Activated T-cell treated with anti-CD3 and anti-CD28 coated beads for 4 hours (primary cell): ENCODE measurements around the gene PPM1L.
"Not testable (repeated sequence)": the region's sequence is repeated elsewhere in the genome, so short reads cannot be mapped to it uniquely, and the experiment has no call there.

Experiments used
- DNase-seq: peaks from one replicate; pipeline ENCODE4 v3.0.0-alpha.2; 2020

PPM1L gene

DNA sequence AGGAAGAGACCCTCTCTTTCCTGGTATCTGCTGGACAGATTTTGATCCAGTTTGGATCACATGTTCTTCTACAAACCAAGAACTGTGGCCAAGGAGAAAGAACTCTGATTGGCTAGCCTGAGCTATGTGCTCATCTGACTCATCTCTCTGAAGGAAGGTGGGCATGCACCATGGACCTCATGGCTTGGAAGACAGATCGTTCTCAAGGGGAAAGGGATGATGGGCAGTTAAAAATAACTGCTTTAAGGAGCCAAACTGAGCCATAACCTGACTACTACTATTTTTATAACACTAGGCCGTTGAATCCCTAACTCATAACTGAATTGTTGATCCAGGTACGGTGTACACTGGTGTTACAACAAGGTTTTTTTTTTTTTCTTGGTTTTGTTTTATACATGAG is 236.7 kb downstream of the PPM1L start:
- DNase-seq, result no peak

DNA sequence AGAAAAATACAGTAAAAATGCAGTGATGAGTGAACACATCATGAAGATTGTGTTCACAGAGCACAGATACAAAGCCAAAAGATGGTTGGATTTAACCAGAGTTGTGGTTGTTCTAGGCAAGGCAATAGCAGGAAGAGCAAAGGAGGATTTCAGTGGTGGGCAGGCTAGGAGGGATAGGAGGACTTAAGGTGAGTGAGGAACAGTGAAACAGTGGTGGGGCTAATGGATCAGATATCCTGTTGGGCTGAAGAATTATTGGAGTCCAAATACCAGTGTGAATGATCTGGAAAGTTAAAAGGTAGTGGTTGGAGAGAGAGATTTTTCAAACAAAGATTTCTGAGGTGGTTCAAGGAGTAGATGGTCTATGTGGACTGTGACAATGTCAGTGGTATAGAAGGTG is 240.8 kb downstream of the PPM1L start:
- DNase-seq, result no peak

DNA sequence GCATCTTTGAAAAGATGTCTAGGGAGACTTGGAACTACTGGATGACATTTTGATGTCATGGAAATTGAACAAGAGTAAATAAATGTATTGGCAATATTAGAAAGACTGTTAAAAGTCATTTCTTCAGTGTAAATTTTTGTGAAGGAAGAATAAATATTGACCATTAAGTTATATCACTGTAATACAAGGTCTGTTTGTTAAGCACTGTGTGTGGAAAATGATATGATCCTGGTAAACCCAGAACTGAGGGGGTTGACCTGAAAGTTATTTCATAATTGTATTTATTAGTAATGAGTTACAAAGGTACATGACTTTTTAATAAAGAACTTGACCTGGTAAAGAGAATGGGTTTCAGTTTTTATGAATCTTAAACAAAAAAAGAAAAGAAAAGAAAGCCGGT is 242.6 kb downstream of the PPM1L start:
- DNase-seq, result no peak

DNA sequence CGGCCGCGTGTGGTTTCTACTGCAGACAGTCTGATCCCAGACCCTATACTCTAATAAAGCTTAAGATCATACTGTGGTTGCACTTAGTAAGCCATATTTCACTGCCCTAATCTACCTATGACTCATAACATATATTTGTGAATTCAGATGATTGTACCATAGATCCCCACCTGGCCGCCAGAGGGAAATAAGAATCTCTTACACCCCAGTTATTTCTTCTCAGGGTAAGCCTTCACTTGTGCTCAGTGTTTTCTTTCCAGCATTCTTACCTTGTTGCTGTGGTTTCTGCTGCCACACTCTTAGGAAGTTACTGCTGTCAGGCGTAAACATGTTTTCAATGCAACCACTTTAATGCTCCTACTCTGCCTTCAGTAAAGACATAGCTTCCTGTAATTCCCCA is 243.2 kb downstream of the PPM1L start:
- no peak for DNase-seq

DNA sequence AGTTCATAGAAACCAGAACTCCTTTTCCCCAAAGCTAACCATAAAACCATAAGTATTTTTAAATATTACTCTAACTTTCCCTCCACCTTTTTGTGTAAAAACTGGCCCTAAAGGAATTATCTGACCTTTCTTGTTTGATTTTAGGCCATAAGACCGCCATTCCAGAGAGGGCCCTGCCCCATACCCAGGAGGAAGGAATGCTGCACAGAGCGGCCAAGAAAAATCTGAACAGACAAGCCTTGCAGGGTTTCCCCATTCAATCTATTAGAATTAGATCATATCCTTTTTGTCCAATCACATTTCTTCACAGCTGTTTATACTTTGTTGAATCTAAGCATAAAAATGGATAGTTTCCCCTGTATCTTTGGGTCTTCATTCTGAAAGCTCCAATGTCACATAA is 252.1 kb downstream of the PPM1L start:
- DNase-seq, result no peak

DNA sequence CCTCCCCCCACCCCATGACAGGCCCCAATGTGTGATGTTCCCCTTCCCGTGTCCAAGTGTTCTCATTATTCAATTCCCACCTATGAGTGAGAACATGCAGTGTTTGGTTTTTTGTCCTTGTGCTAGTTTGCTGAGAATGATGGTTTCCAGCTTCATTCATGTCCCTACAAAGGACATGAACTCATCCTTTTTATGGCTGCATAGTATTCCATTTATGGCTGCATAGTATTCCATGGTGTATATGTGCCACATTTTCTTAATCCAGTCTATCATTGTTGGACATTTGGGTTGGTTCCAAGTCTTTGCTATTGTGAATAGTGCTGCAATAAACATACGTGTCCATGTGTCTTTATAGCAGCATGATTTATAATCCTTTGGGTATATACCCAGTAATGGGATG is 254.1 kb downstream of the PPM1L start:
- DNase-seq, result not testable (repeated sequence)

DNA sequence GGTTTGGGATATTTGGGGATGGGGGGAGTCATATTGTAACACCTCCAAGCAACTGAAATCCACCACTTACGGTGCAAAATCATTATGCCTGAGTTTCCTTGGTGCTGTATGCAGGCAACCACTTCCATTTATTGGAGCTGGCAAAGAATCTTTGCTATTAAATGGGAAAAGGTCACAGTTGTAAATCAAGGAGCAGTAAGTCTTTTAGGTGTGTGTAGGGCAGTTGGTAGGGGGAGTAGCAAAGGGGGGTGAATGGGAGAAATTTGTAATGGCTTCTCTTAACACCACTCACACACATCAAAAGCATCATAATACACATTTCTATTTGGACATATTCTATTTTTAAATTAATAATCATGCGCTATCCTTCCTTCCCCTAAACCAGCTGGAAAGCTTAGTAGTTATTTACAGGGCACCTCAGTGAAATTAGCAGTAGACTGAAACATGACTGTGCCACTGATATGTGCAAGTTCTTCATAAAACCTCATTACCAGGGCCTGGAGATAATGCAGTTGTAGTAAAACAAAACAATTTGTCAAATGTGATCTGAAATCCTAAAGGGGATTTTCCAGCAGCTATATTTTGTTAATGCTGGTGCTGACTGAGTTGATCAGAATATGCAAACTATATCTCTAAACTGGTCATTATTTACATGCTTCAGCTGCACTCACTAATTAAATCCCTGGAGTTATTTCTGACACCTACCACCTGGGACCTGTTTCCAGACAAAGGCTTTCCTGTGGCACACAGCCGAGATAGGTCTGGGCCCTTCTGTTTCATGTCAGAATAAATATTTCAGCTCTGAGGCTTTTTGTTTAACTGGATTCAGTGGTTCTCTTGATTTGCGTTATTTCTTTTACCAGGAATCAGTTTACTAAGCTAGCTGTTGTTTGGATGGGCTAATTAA is 259.1 kb downstream of the PPM1L start:
- no peak for DNase-seq

DNA sequence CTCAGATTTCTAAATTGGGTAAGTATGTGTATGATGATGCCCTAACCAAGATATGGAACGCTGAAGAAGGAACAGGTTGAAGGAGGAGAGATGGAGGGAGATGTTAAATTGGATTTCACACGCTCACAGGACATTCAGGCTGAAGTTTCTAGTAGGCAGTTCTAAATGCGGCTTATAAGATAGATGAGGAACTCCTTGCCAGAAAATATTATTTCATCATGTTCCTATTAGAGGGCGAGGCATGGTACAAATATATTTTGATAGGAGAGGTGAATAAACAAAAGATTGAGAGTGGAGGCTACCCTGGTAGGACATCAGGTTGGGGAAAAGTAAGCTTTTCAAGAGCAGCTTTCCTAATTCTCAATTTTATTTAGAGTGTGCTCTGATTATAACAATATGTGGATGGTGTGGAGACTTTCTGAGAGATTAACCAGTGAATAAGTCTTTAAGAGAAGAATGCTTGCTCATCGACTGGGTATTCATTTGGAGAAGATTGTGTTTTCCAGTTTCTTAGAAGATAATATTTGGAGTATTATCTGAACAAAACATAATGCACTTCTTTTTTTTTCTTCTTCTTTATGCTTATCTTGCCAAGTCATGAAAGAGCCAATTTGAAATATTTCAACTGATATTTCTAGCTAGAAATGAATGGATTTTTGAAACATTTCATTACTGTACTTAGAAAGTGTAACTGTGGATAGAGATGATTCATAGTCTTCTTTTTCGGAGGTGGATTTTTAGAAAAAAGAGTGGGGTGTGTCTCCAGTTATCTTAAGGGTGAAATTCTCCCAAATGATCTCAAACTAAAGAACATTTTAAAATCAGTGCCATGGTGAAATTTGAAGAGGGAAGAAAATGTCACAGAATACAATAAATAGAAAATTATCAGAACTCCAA is 260.6 kb downstream of the PPM1L start:
- no peak for DNase-seq

DNA sequence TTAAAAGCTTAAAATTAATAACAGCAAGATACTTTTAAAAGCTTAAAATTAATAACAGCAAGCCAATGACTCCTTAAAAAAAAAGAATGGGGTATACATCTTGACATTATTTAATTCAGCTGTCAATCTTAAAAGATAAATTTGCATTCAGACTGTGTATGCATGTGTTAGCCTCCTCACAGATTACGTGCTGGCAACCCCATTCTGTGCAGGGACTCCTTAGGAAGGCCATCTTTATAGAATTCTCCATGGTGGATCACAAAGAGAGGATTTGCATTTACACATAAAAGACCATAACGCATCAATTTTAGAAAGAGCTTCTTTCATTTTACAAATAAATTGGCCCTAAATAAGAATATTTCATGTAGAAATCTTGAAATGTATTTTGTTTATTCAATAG is 261.9 kb downstream of the PPM1L start:
- DNase-seq, result no peak

DNA sequence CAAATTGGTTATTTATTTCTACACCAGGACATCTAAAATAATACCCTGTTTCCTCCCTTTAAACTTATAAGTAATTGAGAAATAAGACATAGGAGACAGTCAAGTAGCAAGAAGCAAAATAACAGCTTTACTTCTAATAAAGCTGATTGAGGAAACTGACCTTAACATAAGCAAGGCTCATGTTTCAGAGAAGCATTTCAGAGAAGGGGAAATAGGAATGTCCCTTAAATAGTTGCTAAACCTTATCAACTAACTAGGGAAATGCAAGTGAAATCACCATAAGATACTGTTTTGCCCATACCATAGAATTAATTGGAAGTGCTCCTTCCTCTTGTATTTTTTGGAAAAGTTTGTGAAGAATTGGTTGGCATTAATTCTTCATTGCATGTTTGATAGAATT is 264.2 kb downstream of the PPM1L start:
- no peak for DNase-seq

DNA sequence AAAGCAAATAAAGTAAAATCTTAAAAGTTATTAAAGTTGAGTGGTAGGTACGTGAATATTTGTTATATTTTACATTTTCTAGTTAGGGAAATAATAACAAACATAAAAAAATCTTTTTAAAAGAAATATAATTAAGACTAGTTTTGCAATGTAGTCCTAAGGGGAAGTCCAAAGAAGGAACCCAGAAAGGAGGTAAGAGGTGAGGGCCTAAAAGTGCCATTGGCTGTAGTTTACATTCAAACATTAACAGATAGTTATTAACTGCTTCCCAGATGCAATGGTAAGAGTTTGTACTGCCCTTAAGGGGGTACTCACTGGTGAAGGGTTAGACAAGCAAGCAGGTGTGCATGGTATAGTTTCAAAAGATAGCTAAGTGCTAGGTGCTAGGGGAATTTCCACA is 269.9 kb downstream of the PPM1L start:
- DNase-seq, result no peak

DNA sequence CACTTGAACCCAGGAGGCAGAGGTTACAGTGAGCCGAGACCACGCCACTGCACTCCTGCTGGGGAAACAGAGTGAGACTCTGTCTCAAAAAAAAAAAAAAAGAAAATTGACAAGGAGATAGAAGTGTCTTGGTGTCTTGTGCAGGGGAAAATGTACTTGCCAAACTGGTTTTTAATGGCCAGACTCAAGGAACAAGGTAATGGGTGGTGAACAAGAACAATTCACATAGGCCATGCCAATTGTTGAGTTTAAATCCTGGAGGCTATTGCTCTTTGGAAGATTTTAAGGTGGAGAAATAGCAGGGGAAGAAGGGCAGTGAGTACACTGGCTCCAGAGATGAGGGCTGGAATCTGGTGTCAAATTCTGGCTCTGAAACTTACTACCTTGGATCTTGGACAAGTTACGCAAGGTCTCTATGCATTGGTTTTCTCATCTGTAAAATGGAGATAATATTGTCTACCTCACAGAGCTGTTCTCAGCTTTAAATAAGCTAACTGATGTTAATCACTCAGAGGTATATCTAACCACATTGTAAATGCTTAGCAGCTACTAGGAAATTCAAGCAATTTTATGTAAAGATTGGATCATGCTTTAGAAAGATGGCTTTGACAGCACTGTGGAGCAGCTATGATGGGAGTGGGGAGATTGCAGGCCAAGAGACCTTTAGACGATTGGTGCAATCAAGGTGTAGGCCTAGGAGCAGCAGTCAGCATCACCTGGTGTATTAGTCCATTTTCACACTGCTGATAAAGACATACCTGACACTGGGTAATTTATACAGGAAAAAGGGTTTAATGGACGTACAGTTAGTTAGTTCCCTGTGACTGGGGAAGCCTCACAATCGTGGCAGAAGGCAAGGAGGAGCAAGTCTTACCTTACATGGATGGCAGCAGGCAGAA is 270.8 kb downstream of the PPM1L start:
- DNase-seq, result no peak

DNA sequence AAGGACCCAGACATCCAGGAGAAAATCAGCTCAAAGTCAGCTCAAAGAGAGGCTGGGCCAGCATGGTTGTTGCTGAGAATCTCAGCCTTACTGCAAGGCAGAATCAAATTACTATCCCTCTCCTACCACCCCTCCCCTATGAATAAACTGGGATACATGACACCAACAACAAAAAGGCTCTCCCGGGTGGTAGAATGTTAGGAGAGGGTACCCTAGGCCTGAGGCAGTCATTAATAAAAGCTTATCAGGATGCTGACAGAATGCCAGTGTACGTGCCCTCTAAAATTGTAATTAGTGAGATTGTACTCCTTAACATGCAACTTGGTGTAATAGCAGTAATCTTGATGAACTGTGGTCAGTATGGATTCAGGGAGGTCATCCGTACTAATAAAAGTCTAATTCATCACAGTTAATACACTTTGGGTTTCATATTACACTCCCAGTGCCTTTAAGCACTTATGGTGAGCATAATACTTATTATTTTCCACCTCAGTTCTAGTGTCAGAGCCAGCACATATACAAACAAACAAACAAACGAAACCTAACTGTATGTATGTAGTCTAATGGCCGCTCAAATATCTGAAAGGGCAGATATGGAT is 272.6 kb downstream of the PPM1L start:
- no peak for DNase-seq

DNA sequence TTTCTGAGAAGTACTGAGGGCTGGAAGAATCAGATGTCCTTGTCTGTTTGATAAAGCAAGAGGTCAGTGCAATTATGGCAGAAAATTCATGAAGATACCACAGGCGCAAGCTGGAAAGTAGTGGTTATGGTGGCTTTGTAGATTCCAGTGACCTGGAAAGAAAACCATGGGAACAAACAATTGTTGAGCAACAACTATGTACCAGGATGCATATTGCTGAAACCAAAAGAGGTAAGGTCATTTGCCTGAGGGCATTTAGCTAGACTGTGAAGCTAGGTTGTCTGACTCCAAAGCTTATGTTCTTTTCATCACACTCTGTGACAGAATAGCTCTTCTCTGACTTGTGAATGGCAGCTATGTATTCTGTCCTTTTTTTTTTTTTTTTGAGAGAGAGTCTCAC is 275.1 kb downstream of the PPM1L start:
- DNase-seq, result no peak

DNA sequence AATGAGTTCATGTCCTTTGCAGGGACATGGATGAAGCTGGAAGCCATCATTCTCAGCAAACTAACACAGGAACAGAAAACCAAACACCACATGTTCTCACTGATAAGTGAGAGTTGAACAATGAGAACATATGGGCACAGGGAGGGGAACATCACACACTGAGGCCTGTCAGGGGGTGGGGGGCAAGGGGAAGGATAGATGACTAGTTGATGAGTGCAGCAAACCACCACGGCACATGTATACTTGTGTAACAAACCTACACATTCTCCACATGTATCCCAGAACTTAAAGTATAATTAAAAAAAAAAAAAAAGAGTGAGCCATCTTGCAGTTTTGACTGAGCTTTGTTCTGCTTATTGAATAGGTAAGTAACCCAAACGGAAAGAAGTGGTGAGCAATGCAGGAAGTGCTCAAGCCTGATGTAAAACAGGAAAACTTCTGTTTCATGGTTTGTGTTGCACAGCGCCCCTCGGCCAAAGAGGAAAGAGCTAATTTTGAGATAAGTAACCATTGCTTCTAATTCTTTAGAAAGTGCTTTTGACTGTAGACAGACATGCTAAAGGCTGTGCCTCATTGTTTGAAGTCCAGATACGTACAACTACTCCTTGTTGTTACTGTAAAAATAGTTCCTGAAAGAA is 279.0 kb downstream of the PPM1L start:
- DNase-seq, result not testable (repeated sequence)

DNA sequence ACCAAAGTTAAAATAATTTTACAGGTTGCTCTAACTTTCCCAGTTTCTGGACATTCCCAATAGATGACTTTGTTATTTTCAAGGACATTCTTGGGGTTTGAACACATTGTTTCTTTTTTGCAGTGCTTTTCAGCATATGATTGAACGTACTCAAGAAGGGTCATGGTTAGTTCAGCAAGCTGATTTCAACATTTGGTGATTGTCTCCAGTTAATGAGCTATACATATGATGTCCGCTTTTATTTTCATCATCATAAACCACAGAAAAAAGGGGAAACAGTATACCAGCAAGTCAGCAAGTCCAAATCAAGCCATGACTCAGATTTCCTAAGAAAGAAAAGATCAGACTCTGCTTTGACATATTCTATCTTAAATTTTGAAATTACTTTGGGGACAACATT is 279.7 kb downstream of the PPM1L start:
- DNase-seq, result no peak

DNA sequence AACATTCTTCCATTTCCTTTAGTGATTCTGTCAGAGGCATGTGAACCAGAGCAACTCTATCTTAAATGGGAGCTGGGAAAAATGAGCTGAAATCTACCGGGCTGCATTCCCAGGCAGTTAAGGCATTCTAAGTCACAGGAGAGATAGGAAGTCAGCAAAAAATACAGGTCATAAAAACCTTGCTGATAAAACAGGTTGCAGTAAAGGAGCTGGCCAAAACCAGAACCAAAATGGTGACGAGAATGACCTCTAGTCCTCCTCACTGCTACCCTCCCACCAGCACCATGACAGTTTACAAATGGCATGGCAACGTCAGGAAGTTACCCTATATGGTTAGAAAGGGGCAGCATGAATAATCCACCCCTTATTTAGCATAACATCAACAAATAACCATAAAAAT is 282.7 kb downstream of the PPM1L start:
- DNase-seq, result no peak

DNA sequence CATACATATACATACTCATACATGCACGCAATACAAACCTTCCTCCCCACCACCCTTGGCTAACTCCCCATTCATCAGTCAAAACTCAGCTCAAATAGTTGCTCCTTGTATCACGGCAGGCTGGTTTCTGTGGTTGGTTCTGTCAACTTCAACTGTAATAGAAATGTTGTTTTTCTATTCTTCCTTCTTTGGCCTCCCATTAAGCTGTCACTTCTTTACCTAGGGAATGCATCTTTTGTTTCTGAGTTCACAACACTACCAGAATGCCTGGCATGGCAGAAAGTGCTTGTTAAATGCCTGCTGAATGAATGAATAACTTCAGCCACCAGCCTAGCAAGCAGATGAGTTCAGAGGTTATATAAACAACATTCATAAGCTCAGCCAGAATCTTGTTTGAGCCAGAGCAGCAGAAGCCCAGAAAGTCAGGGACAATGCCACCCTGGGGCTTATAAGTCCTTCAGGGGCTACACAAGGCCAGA is 286.0 kb downstream of the PPM1L start:
- DNase-seq, result no peak

DNA sequence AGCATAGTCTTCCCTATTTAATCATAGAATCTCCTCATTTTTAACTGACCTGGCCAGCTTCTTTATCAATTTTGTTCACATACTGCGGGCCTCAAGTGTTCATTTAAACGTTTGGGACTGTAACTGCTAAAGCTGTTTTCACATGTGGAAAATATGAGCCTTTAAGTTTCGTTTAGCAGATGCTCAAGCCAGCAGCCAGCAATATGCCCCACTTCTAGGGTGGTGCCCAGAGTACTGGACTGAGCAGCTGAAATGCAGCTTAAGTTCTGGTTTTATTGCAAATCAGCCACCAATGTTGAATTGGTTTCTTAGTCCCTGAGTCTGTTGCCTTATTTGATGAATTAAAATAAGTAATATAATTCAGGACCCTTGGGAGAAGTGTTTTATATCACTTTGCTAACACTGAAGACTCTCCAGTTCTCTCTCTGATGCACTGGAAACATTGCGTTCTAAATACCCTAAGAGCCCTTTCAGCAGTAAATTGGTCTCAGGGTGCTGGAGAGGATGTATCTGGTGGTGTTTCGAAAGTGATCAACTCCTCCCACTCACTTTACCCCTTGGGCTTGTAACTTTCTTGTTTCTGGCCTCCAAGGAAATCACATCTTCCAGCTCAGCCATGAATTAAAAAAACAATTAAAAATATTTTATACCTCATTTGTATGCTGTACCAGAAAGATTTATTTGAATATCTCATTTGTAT is 287.5 kb downstream of the PPM1L start:
- DNase-seq, result no peak

DNA sequence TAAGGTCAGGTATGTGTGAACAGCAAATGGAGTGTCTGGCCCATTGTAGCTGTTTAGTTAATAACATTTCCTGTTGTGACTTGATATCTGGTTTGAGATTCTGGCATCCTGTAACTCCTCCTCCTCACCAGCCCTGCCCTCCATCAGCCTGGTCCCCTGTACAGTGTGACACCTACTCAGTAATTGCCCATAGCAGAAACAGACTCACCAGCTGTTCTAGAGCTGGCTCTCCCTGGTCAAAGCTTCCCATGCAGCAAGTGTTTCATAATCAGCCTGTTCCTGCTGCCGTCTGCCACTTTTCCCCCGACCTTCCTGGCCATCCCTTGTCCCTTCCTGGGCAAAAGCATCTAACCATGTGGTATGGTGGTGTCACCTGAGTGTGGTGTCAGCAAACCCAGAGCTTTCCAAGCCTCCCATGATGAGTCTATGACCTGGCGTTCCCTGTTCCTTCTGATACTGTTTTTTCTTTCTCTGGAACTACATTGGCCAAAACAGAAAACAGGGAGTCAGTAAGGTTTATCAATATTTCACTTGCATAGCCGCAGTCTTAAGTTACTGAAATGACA is 293.7 kb downstream of the PPM1L start:
- no peak for DNase-seq

DNA sequence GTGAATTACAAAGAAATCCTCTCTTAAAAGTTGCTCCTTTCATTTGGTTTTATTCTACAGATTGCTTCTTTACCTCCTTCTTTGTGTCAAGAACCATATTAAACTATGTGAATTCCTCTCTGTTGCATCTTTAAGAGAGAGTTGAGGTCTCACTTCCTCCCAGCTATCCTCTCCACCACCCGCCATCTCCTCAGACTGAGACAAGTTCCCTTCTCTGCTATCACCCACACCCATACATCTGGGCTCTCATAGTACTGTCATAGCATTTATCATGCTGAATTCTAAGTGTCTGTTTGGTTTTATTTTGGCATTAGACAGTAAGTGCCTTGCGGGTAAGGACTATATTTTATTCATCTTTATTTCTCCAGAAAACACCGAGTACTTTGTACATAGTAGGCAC is 294.9 kb downstream of the PPM1L start:
- DNase-seq, result no peak
